ENCODE data around the gene TBC1D10B. TPM values are rescaled to one million over a fixed set of nuclear protein-coding genes. Genes with fewer than 3 reads are reported as not detected.

The TBC1D10B gene
- total and polyA plus RNA-seq, 4 experiments from 2014 or later = 8.5 to 55.3 (median 31.6) TPM

DNA sequence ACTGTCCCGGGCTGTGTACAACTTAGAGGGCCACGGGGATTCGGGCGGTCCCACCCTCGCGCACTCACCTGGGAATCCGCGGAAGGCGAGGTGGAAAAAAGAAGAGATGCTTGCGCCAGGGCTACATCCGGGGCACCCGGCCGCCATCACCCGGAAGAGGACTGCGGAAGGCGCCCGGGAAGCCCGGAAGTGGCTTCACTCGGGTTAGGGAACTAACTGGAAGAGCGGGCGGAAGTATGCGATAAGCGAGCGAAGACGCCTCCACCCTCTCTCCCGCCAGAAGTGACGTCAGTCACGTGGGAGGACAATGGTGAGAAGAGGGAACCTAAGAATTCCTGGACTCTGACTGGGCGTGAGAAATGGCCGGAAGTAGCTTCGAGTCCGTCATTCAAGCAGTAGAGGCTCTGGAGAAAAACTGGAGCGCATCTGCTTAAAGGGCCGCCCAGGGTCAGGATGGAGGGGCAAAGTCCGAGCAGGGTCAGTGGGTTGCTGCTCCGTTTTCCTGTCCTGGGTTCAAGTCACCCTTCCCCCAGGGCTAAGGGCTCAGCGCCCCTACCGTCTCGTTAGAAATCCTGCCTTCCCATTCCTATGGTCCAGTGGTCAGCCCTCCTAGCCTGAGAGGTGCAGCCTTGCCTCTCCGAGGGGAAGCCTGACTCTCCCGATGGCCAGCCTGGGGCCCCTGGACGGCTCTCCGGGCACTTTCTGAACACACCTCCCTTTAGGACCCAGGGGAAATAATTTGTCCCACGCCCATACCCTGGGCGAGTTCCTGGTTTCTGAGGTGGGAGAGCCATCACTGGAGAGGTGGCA lies 14.9 kb downstream of the TBC1D10B start, which contains the start of gene CD2BP2:
Gene CD2BP2, minus strand, starts transcription at position 165 of the 810 bp plus-strand sequence. CDS start 627 bp downstream, outside the sequence.
- H3K36me3 Mint-ChIP-seq = peaks cover 18 to 71% of the 10 kb centered on the region in 2 donors
- H3K4me1 Mint-ChIP-seq = peaks cover 13 to 46% (median 26%) of the 10 kb centered on the region in 4 donors
- peak within 1 kb of the TSS; percentile 90 to 98 (median 96) for H3K4me3 Mint-ChIP-seq
- ChIA-PET CTCF (ENCODE audit: partially characterized antibody) (interaction anchor here (0.8 to 3.0 kb wide), 2 partner anchors 10 to 16 kb away, joined by 3 to 7 read pairs; no protein-coding TSS in a partner anchor), POLR2A (ENCODE audit: partially characterized antibody) (interaction anchor here (0.8 to 7.2 kb wide), 12 partner anchors 8 to 291 kb away, joined by 3 to 59 read pairs (median 9); partner anchors contain the start of genes ALDOA, DCTPP1, SEPTIN1 and TBC1D10B)
- H3K9me3 Mint-ChIP-seq = no peaks in the 10 kb centered on the region
- peak; percentile 84 to 87 (median 86) for DNase-seq
- Histone ChIP-seq H3K27ac (ENCODE audit: low read depth, low read length) (peak within 1 kb of the TSS; percentile 95), H3K4me1 (ENCODE audit: insufficient read depth, low read length) (peaks cover 32% of the 10 kb centered on the region), H3K27me3 (ENCODE audit: insufficient read depth, low read length) (no peaks in the 10 kb centered on the region), H3K4me3 (ENCODE audit: low read length in 2 of 2) (peak within 1 kb of the TSS; percentile 94 to 98), H3K9me3 (ENCODE audit: control insufficient read depth in 1 of 2, low read length in 2 of 2) (no peaks in the 10 kb centered on the region), H3K36me3 (ENCODE audit: insufficient read depth, low read length) (peaks cover 49% of the 10 kb centered on the region)
- intact Hi-C loops (cut with micrococcal nuclease) = loop anchor here (1.0 to 2.0 kb wide), 4 partner anchors 15 to 40 kb away; partner anchors contain the start of genes TBC1D10B and ZNF48
- H3K27ac Mint-ChIP-seq = peak within 1 kb of the TSS; percentile 96 to 99 (median 98)
- H3K27me3 Mint-ChIP-seq = no peaks in the 10 kb centered on the region

DNA sequence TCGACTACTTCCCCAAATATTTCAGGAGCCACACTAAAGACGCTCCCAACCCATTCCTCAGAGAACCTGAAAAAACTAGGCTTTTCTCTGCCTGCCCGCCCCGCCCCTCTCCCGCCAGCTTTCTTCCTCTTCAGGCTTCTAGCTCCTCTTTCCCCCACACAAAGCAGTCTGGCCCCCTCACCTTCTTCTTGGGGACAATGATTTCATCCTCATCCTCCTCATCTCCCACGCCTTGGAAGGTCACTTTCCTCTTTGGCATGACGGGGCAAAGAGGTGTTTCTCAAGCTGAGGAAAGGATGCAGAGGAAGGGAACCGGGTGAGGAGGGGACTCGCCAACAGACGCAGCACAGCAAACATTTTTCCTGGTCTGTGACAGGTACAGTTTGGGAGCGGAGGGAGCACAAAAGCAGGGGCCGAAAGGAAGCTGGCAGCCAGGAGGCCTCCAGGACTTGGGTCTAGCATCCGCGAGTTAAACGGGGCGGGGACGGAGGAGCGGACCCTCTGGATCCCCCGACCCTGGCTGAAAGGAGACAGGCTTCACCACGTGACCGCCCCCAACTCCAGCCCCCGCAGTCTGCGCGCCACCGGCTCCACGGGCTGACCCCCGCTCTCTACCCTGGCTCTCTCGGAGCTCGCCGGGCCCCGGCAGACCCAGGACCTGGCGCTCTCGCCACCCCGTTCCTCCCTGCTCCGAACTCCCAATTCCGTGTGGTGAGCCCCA lies 15.7 kb downstream of the TBC1D10B start:
- Mint-ChIP-seq H3K36me3 (peaks cover 18 to 72% of the 10 kb centered on the region in 2 donors), H3K9me3 (no peaks in the 10 kb centered on the region), H3K27ac (peak overlapping the region; percentile 96 to 99 (median 98)), H3K4me3 (peak overlapping the region; percentile 90 to 98 (median 96)), H3K27me3 (no peaks in the 10 kb centered on the region), H3K4me1 (peaks cover 15 to 47% (median 27%) of the 10 kb centered on the region in 4 donors)
- DNase-seq = peak in 1 of 5 donors; percentile 50
- H3K4me1 ChIP-seq (ENCODE audit: insufficient read depth, low read length) = peaks cover 32% of the 10 kb centered on the region
- peak overlapping the region; percentile 94 to 98 for H3K4me3 ChIP-seq (ENCODE audit: low read length in 2 of 2)
- H3K36me3 ChIP-seq (ENCODE audit: insufficient read depth, low read length) = peaks cover 45% of the 10 kb centered on the region
- ChIA-PET CTCF (ENCODE audit: partially characterized antibody) (interaction anchor here (0.8 to 3.0 kb wide), 3 partner anchors 10 to 55 kb away, joined by 3 to 8 read pairs (median 7); no protein-coding TSS in a partner anchor), POLR2A (ENCODE audit: partially characterized antibody) (interaction anchor here (0.8 to 7.2 kb wide), 11 partner anchors 8 to 278 kb away, joined by 3 to 59 read pairs (median 11); partner anchors contain the start of genes DCTPP1, SEPTIN1, TBC1D10B and ZNF48)
- H3K9me3 ChIP-seq (ENCODE audit: control insufficient read depth in 1 of 2, low read length in 2 of 2) = no peaks in the 10 kb centered on the region
- intact Hi-C loops (cut with micrococcal nuclease) = loop anchor here (1.0 to 2.0 kb wide), 4 partner anchors 16 to 41 kb away; partner anchors contain the start of genes TBC1D10B and ZNF48
- H3K27ac ChIP-seq (ENCODE audit: low read depth, low read length) = peak overlapping the region; percentile 95
- H3K27me3 ChIP-seq (ENCODE audit: insufficient read depth, low read length) = no peaks in the 10 kb centered on the region

DNA sequence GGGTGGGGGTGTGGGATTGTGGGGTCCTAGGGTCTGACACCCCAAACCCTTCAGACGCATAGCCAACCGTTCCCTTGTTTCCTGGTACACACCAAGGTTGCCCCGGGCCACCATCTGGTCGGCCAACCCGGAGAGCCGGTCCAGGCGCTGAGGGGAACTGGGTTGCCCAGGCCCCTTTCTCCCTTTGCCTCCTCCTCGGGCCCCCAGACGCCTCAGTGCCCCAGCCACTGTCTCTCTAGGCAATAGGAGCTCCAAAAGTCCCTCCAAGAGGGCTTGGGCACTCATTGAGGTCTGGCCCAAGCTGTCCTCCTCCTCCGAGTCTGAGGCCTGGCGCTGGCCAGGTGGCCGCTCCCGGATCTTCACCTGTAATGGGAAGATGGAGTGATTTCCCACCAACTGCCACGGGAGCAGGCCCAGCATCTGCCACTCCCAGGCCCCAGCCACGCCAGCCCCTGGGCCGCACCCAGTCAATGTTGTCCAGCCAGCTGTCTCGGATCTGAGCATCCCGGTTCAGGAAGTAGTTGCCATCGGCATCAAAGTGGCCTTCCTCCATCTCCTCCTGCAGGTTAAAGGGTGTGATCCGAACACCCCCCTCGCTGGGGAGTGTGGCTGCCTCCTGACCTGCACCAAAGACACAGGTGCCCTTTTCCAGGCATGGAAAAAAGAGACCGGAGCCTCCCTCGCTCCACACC lies 16.7 kb downstream of the TBC1D10B start:
- DNase-seq = no peak
- H3K27ac ChIP-seq (ENCODE audit: low read depth, low read length) = peak overlapping the region; percentile 95
- ChIA-PET CTCF (ENCODE audit: partially characterized antibody) (interaction anchor here (1.5 to 3.0 kb wide), 2 partner anchors 17 to 56 kb away, joined by 7 to 8 read pairs; no protein-coding TSS in a partner anchor), POLR2A (ENCODE audit: partially characterized antibody) (interaction anchor here (1.9 to 7.2 kb wide), 8 partner anchors 12 to 76 kb away, joined by 7 to 59 read pairs (median 19); partner anchors contain the start of genes DCTPP1, SEPTIN1, TBC1D10B and ZNF48)
- Mint-ChIP-seq H3K27ac (peak overlapping the region in 6 of 7 donors; percentile 41 to 99 (median 62)), H3K36me3 (peaks cover 18 to 70% of the 10 kb centered on the region in 2 donors), H3K27me3 (no peaks in the 10 kb centered on the region), H3K4me1 (peaks cover 15 to 47% (median 27%) of the 10 kb centered on the region in 4 donors), H3K9me3 (no peaks in the 10 kb centered on the region), H3K4me3 (peak overlapping the region; percentile 90 to 98 (median 96))
- intact Hi-C loops (cut with micrococcal nuclease) = loop anchor here (2.0 kb wide), 2 partner anchors 19 to 25 kb away; no protein-coding TSS in a partner anchor
- peaks cover 32% of the 10 kb centered on the region for H3K4me1 ChIP-seq (ENCODE audit: insufficient read depth, low read length)
- H3K36me3 ChIP-seq (ENCODE audit: insufficient read depth, low read length) = peaks cover 37% of the 10 kb centered on the region
- no peaks in the 10 kb centered on the region for H3K27me3 ChIP-seq (ENCODE audit: insufficient read depth, low read length)
- H3K4me3 ChIP-seq (ENCODE audit: low read length in 2 of 2) = peak overlapping the region in 1 of 2 donors; percentile 98
- H3K9me3 ChIP-seq (ENCODE audit: control insufficient read depth in 1 of 2, low read length in 2 of 2) = no peaks in the 10 kb centered on the region

DNA sequence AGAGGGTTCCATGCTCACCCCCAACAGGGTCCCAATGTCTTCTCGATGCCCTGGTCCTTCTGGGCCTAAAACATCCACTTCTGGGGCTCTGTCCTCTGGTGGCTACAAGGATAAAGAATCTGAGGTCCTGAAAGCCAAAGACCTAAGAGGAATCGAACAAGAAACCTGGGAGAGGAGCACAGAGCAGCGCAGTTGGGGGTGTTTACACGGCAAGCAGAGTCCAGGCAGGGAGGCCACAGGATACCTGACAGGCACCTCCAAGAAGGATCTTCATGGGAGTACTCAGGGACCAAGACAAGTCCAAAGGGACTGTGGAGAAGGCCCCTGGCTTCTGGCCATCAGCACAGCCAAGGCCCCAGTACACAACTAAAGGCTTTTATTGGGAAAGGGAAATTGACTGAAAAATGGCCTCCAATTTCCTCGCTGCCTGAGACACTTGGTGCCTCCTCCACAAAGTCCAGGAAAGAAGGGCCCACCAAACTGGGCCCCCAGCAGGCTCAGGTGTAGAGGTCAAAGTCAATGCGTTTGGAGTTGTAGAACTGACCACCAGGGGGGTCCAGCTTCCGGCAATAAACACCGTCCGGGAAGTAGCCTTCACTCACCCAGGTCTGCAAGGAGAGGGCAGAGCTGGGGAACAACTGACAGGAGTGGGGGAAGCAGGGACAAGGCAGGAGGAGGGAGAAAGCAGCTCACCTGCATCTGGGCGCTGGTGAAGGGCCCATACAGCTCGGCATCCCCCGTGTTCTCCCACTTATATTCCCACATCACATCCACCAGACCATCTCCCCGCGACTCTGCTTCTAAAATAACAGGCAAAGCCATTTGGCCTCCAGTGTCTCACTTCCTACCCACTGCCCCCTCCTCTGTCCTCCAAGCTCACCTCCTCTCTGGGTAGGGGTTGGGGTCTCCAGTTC lies 17.5 kb downstream of the TBC1D10B start:
- no peaks in the 10 kb centered on the region for H3K27me3 Mint-ChIP-seq
- POLR2A ChIA-PET (ENCODE audit: partially characterized antibody) = interaction anchor here (2.6 to 7.2 kb wide), 3 partner anchors 25 to 43 kb away, joined by 11 to 47 read pairs (median 28); partner anchors contain the start of genes SEPTIN1 and ZNF48
- Histone ChIP-seq H3K4me1 (ENCODE audit: insufficient read depth, low read length) (peaks cover 32% of the 10 kb centered on the region), H3K27ac (ENCODE audit: low read depth, low read length) (no peak overlapping the region), H3K9me3 (ENCODE audit: control insufficient read depth in 1 of 2, low read length in 2 of 2) (no peaks in the 10 kb centered on the region), H3K36me3 (ENCODE audit: insufficient read depth, low read length) (peaks cover 33% of the 10 kb centered on the region), H3K27me3 (ENCODE audit: insufficient read depth, low read length) (no peaks in the 10 kb centered on the region), H3K4me3 (ENCODE audit: low read length in 2 of 2) (no peak overlapping the region)
- peaks cover 15 to 47% (median 27%) of the 10 kb centered on the region in 4 donors for H3K4me1 Mint-ChIP-seq
- no peaks in the 10 kb centered on the region for H3K9me3 Mint-ChIP-seq
- peak overlapping the region in 4 of 7 donors; percentile 10 to 63 (median 24) for H3K27ac Mint-ChIP-seq
- CTCF ChIA-PET (ENCODE audit: partially characterized antibody) = interaction anchor here (3.0 kb wide), 1 partner anchor 18 kb away, joined by 7 read pairs; no protein-coding TSS in a partner anchor
- peak overlapping the region in 5 of 8 donors; percentile 30 to 52 (median 51) for H3K4me3 Mint-ChIP-seq
- no peak for DNase-seq
- H3K36me3 Mint-ChIP-seq = peaks cover 18 to 68% of the 10 kb centered on the region in 2 donors
- intact Hi-C loops (cut with micrococcal nuclease) = no loop called here

DNA sequence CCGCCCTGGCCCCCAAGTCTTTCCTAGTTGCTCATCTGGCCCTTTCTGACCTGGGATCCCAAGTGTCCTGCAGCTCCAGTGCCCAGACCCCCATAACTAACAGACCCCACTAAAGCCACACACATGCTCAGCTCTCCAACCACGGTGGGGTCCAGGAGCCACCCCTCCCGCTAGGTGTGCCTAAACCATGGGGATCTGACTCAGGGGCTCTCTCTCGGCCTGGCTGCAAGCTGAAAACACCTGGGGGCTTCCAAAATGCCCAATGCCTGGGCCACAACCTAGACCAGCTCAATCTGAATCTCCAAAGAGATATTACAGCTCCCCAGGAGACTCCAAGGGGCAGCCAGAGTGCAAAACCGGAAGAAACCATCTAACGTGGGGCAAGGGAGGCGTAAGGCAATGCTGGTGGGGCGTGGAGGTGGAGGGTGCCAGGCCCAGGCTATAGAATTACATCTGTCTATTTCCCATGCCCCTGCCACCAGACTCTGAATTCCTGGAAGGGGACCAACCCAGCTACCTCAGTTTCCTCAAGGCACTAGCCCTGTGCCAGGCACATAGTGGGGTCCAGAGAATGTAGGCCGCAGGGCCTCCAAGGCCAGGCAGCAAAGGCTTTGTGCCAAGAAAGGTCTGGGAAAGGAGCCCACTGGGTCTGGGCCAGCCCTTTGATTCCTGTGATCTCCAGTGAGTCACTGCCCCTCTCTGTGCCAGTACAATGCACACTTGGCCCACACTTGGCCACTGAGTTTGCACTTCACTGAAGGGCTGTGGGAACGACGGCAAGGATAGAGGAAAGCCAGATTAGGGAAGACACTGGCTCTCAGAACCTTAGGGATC lies 18.5 kb downstream of the TBC1D10B start:
- no peak overlapping the region for H3K4me3 ChIP-seq (ENCODE audit: low read length in 2 of 2)
- Mint-ChIP-seq H3K4me1 (peaks cover 14 to 40% (median 24%) of the 10 kb centered on the region in 4 donors), H3K27me3 (no peaks in the 10 kb centered on the region), H3K27ac (peak overlapping the region in 5 of 7 donors; percentile 37 to 74 (median 47)), H3K9me3 (no peaks in the 10 kb centered on the region), H3K4me3 (peak overlapping the region in 3 of 8 donors; percentile 30 to 49 (median 35)), H3K36me3 (peaks cover 18 to 59% of the 10 kb centered on the region in 2 donors)
- H3K36me3 ChIP-seq (ENCODE audit: insufficient read depth, low read length) = peaks cover 33% of the 10 kb centered on the region
- H3K27ac ChIP-seq (ENCODE audit: low read depth, low read length) = no peak overlapping the region
- ChIA-PET CTCF (ENCODE audit: partially characterized antibody) (no interaction called here), POLR2A (ENCODE audit: partially characterized antibody) (interaction anchor here (1.2 kb wide), 1 partner anchor 19 kb away, joined by 4 read pairs; no protein-coding TSS in a partner anchor)
- no peak for DNase-seq
- no peaks in the 10 kb centered on the region for H3K9me3 ChIP-seq (ENCODE audit: control insufficient read depth in 1 of 2, low read length in 2 of 2)
- no peaks in the 10 kb centered on the region for H3K27me3 ChIP-seq (ENCODE audit: insufficient read depth, low read length)
- H3K4me1 ChIP-seq (ENCODE audit: insufficient read depth, low read length) = peaks cover 31% of the 10 kb centered on the region
- intact Hi-C loops (cut with micrococcal nuclease) = no loop called here

Measured in CD4-positive, alpha-beta memory T cell (primary cell).